H1 (cell line): ENCODE data around the gene EEPD1.

Experiments
- ATF3 ChIP-seq: IDR thresholded peaks from 2 replicates; pipeline ENCODE4 v1.6.1; 2011; ENCODE audit warnings: low read depth, mild to moderate bottlenecking, low read length; ENCODE audit not compliant: insufficient read depth
- CEBPB ChIP-seq: IDR thresholded peaks from 2 replicates; pipeline ENCODE4 v1.6.1; 2012; ENCODE audit warnings: low read depth, low read length
- CHD1 ChIP-seq: IDR thresholded peaks from 2 replicates; pipeline ENCODE4 v1.6.1; 2012; ENCODE audit warnings: low read depth, low read length, improper control_type of control experiment
- CTCF ChIP-seq, 3 experiments: IDR thresholded peaks; 1 replicate in 2 of 3; 2 replicates in 1 of 3; pipeline versions ENCODE4 v1.5.1 to v1.6.1; 2011; ENCODE audit warnings: low read length in 3 of 3, mild to moderate bottlenecking in 3 of 3, inconsistent platforms in 2 of 3, low read depth in 1 of 3, moderate library complexity in 1 of 3; ENCODE audit not compliant: insufficient read depth in 1 of 3; ENCODE audit errors: control extremely low read depth in 1 of 3
- EP300 ChIP-seq, 2 experiments: IDR thresholded peaks; 1 replicate in 1 of 2; 2 replicates in 1 of 2; pipeline ENCODE4 v1.6.1; 2011 to 2012; ENCODE audit warnings: low read depth in 2 of 2, low read length in 2 of 2, mild to moderate bottlenecking in 2 of 2, borderline replicate concordance in 1 of 2, inconsistent platforms in 1 of 2, moderate library complexity in 1 of 2
- EZH2 ChIP-seq: fragments of 200-600 bp; sonication (generic); IDR thresholded peaks from 2 replicates; pipeline ENCODE4 v1.7.1; 2012; ENCODE audit warnings: low read depth, mild to moderate bottlenecking, moderate library complexity, low read length, inconsistent platforms; ENCODE audit not compliant: severe bottlenecking
- POLR2A ChIP-seq, 2 experiments: IDR thresholded peaks; 1 replicate in 1 of 2; 2 replicates in 1 of 2; pipeline ENCODE4 v1.6.1; 2011; ENCODE audit warnings: low read depth in 2 of 2, low read length in 2 of 2, mild to moderate bottlenecking in 2 of 2; ENCODE audit errors: control extremely low read depth in 1 of 2
- POLR2AphosphoS5 ChIP-seq: IDR thresholded peaks from 2 replicates; pipeline ENCODE4 v1.6.1; 2011; ENCODE audit warnings: low read depth, low read length
- RFX5 ChIP-seq: IDR thresholded peaks from 2 replicates; pipeline ENCODE4 v1.6.1; 2011; ENCODE audit warnings: low read depth, low read length, improper control_type of control experiment, borderline replicate concordance
- RXRA ChIP-seq: IDR thresholded peaks from 2 replicates; pipeline ENCODE4 v1.6.1; 2011; ENCODE audit warnings: low read depth, mild to moderate bottlenecking, low read length, moderate library complexity; ENCODE audit not compliant: insufficient read depth
- SUZ12 ChIP-seq: fragments of 200-600 bp; sonication (generic); IDR thresholded peaks from 2 replicates; pipeline ENCODE4 v1.6.1; 2012; ENCODE audit warnings: mild to moderate bottlenecking, inconsistent platforms, low read length, moderate library complexity, mixed read lengths
- TAF7 ChIP-seq: optimal IDR thresholded peaks from 2 replicates; pipeline ENCODE3; 2011; ENCODE audit warnings: low read depth, mild to moderate bottlenecking, inconsistent platforms, low read length, moderate library complexity, borderline replicate concordance
- ZNF274 ChIP-seq: IDR thresholded peaks from 2 replicates; pipeline ENCODE4 v1.7.0; 2012; ENCODE audit warnings: low read length, borderline replicate concordance; ENCODE audit errors: extremely low read depth

- TF ChIP-seq POLR2A (IDR thresholded peaks at IDR 0.05; ENCODE audit: control extremely low read depth in 1 of 2, low read depth in 2 of 2, low read length in 2 of 2) (no peak), CTCF (IDR thresholded peaks at IDR 0.05; ENCODE audit: control extremely low read depth in 1 of 3, insufficient read depth in 1 of 3, low read depth in 1 of 3, low read length in 3 of 3) (no peak), ZNF274 (no peak), CEBPB (no peak), EZH2 (no peak), EP300 (IDR thresholded peaks at IDR 0.05; ENCODE audit: borderline replicate concordance in 1 of 2, low read depth in 2 of 2, low read length in 2 of 2) (no peak), POLR2AphosphoS5 (no peak), RFX5 (no peak), SUZ12 (no peak), CHD1 (no peak), RXRA (no peak), ATF3 (no peak), TAF7 (no peak)
Measured at GRCh38 chr7:36262309-36263094, 109.4 kb downstream of the EEPD1 start.
